Measurements from ENCODE around the gene HSD17B14.

DNA sequence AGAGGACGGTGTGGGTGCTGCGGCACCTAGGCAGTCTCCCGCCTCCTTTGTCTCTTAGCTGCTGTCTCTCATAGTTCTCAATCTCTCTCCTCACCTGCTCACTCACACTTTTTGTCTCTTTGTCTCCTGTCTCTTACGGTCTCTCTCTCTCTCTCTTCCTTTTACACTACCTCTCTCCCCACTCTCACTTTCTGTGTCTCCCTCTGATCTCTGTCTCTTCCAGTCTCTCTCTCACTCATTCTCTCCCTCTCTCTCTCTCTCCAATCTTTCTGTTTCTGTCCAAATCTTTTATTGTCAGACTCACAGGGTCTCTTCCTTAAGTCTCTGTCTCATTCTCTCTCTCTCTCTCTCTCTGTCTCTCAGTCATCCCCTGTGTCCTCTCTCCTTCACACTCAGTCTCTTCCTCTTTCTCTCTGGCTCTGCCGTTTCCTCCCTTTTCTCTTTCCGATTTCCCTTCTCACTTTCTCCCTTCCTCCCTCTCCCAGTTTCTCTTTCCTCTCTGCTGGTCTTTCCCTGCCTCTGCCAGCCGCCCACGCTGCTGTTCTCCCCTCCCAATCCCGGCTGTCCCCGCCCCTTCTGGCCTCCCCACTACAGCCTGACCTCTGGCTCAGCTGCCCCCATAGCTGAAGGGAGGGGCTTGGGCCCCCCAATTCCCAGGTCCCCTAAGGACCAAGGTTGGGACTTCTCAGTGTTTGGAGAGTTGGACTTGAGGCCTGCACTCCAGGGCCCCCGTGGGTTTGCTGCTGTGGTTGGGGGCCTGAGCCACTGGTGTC, 32.0 kb upstream of the HSD17B14 start, which contains the start of gene PLEKHA4:
- TF ChIP-seq CTCF (IDR thresholded peaks at IDR 0.05), result no peak
- peak; percentile 34 to 66 for TF ChIP-seq POLR2A (IDR thresholded peaks at IDR 0.05)

Data from uterus (tissue), 2 donors.